ENCODE results near the gene PARP15.

- TF ChIP-seq CTCF (conservative IDR thresholded peaks at IDR 0.05 in 1 of 2, IDR thresholded peaks at IDR 0.05 in 1 of 2; ENCODE audit: low read depth in 1 of 2, low read length in 2 of 2), result peak in 1 of 2 donors; percentile 12
- no peak for TF ChIP-seq EZH2 (IDR thresholded peaks at IDR 0.05; ENCODE audit: low read length, missing control alignments)
These were observed 103.2 kb downstream of the PARP15 start, which contains the start of gene PARP14 for GRCh38 chr3:122680475-122681283.
